HG03521 (cell line): ENCODE results near the gene PXK.
A peak's percentile ranks its signal among the peaks of the same experiment; 100 is the strongest.

ENCODE experiments used
- ATAC-seq: cut with Tn5 transposase; IDR thresholded peaks from one replicate; pipeline ENCODE4 v1.9.1; 2021; ENCODE audit warnings: mild to moderate bottlenecking, moderate library complexity; ENCODE audit not compliant: unreplicated experiment

PXK gene

GRCh38 chr3:58459160-58459559, 126.5 kb downstream of the PXK start:
- no peak for ATAC-seq

- ATAC-seq, result no peak
Observed at GRCh38 chr3:58462829-58463180, 130.1 kb downstream of the PXK start.

GRCh38 chr3:58463181-58463941, 130.7 kb downstream of the PXK start:
- peak; percentile 75 for ATAC-seq

- no peak for ATAC-seq
Observed at GRCh38 chr3:58463942-58464271, 131.2 kb downstream of the PXK start.

- ATAC-seq, result no peak
Observed at GRCh38 chr3:58464866-58465265, 132.2 kb downstream of the PXK start.

GRCh38 chr3:58466899-58467563, 134.3 kb downstream of the PXK start:
- no peak for ATAC-seq

- no peak for ATAC-seq
Observed at GRCh38 chr3:58469096-58469495, 136.4 kb downstream of the PXK start.

- no peak for ATAC-seq
Observed at GRCh38 chr3:58470363-58471024, 137.8 kb downstream of the PXK start.

- no peak for ATAC-seq
Observed at GRCh38 chr3:58471025-58471887, 138.6 kb downstream of the PXK start.

GRCh38 chr3:58473275-58473674, 140.6 kb downstream of the PXK start:
- ATAC-seq, result no peak

GRCh38 chr3:58474348-58474911, 141.7 kb downstream of the PXK start:
- ATAC-seq, result no peak

GRCh38 chr3:58474967-58475578, 142.4 kb downstream of the PXK start:
- no peak for ATAC-seq
